Activated CD4-positive, CD25-positive, alpha-beta regulatory T cell (primary cell): ENCODE results near the gene UBE2E2.

ENCODE experiments used
- DNase-seq, 4 experiments: peaks; one replicate each; lab custom pipeline; 2025; lab: John Stamatoyannopoulos, UW

The UBE2E2 gene

GRCh38 chr3:23623844-23624243, 420.7 kb downstream of the UBE2E2 start:
- DNase-seq: no peak

GRCh38 chr3:23624305-23624704, 421.2 kb downstream of the UBE2E2 start:
- no peak for DNase-seq

GRCh38 chr3:23626442-23626841, 423.3 kb downstream of the UBE2E2 start:
- DNase-seq: no peak

- no peak for DNase-seq
Observed at GRCh38 chr3:23629181-23629894, 426.2 kb downstream of the UBE2E2 start.

GRCh38 chr3:23633261-23633960, 430.3 kb downstream of the UBE2E2 start:
- no peak for DNase-seq

GRCh38 chr3:23637339-23637738, 434.2 kb downstream of the UBE2E2 start:
- DNase-seq: no peak

- DNase-seq: no peak
Observed at GRCh38 chr3:23640471-23641146, 437.5 kb downstream of the UBE2E2 start.
